Measurements from ENCODE around the gene FAM174C.
"Not testable (repeated sequence)": the region's sequence is repeated elsewhere in the genome, so short reads cannot be mapped to it uniquely, and the experiment has no call there.

Gene FAM174C

GRCh38 chr19:1296575-1297271 lies 21.4 kb downstream of the FAM174C start:
- in situ Hi-C loops (cut with HindIII; ENCODE audit: low sequenced_read_pairs): no loop called here

- in situ Hi-C loops (cut with HindIII; ENCODE audit: low sequenced_read_pairs): no loop called here
These were observed 22.9 kb downstream of the FAM174C start for GRCh38 chr19:1298235-1298634.

GRCh38 chr19:1299801-1300200 lies 24.5 kb downstream of the FAM174C start:
- in situ Hi-C loops (cut with HindIII; ENCODE audit: low sequenced_read_pairs): no loop called here

GRCh38 chr19:1300744-1301490 lies 25.6 kb downstream of the FAM174C start:
- in situ Hi-C loops (cut with HindIII; ENCODE audit: low sequenced_read_pairs): no loop called here

GRCh38 chr19:1302533-1303239 lies 27.4 kb downstream of the FAM174C start:
- in situ Hi-C loops (cut with HindIII; ENCODE audit: low sequenced_read_pairs): no loop called here

GRCh38 chr19:1304197-1304924 lies 29.0 kb downstream of the FAM174C start:
- in situ Hi-C loops (cut with HindIII; ENCODE audit: low sequenced_read_pairs): no loop called here

GRCh38 chr19:1305354-1305753 lies 30.0 kb downstream of the FAM174C start:
- in situ Hi-C loops (cut with HindIII; ENCODE audit: low sequenced_read_pairs): not testable (repeated sequence)

GRCh38 chr19:1307320-1307719 lies 32.0 kb downstream of the FAM174C start:
- in situ Hi-C loops (cut with HindIII; ENCODE audit: low sequenced_read_pairs): no loop called here

GRCh38 chr19:1307755-1308303 lies 32.5 kb downstream of the FAM174C start:
- in situ Hi-C loops (cut with HindIII; ENCODE audit: low sequenced_read_pairs): no loop called here

- in situ Hi-C loops (cut with HindIII; ENCODE audit: low sequenced_read_pairs): no loop called here
These were observed 33.4 kb downstream of the FAM174C start for GRCh38 chr19:1308718-1309117.

- in situ Hi-C loops (cut with HindIII; ENCODE audit: low sequenced_read_pairs): no loop called here
These were observed 34.9 kb downstream of the FAM174C start for GRCh38 chr19:1309977-1310852.

- in situ Hi-C loops (cut with HindIII; ENCODE audit: low sequenced_read_pairs): no loop called here
These were observed 35.5 kb downstream of the FAM174C start for GRCh38 chr19:1310853-1311180.

GRCh38 chr19:1311543-1312091 lies 36.3 kb downstream of the FAM174C start:
- in situ Hi-C loops (cut with HindIII; ENCODE audit: low sequenced_read_pairs): no loop called here

- in situ Hi-C loops (cut with HindIII; ENCODE audit: low sequenced_read_pairs): no loop called here
These were observed 37.7 kb downstream of the FAM174C start for GRCh38 chr19:1312767-1313694.

- in situ Hi-C loops (cut with HindIII; ENCODE audit: low sequenced_read_pairs): no loop called here
These were observed 38.6 kb downstream of the FAM174C start for GRCh38 chr19:1313695-1314613.

GRCh38 chr19:1315470-1316166 lies 40.3 kb downstream of the FAM174C start:
- in situ Hi-C loops (cut with HindIII; ENCODE audit: low sequenced_read_pairs): no loop called here

- in situ Hi-C loops (cut with HindIII; ENCODE audit: low sequenced_read_pairs): no loop called here
These were observed 41.1 kb downstream of the FAM174C start for GRCh38 chr19:1316466-1316865.
